ENCODE data around the gene SSH2. TPM values are rescaled to one million over a fixed set of nuclear protein-coding genes. Genes with fewer than 3 reads are reported as not detected.
A peak's percentile ranks its signal among the peaks of the same experiment; 100 is the strongest.
"Not testable (repeated sequence)": the region's sequence is repeated elsewhere in the genome, so short reads cannot be mapped to it uniquely, and the experiment has no call there.

Gene SSH2
- total and polyA plus RNA-seq, 9 donors: 14.7 to 27.4 (median 20.6) TPM

GRCh38 chr17:29682987-29683386, 247.0 kb downstream of the SSH2 start:
- Histone ChIP-seq H3K4me3 (ENCODE audit: low read length) (no peak overlapping the region), H3K9me3 (replicated peaks; ENCODE audit: control insufficient read depth, low read depth, low read length) (no peaks in the 10 kb centered on the region), H3K4me1 (ENCODE audit: control insufficient read depth, insufficient read depth, low read length) (peaks cover 9% of the 10 kb centered on the region), H3K27ac (ENCODE audit: low read length) (peak overlapping the region; percentile 63), H3K36me3 (ENCODE audit: control insufficient read depth, insufficient read depth, low read length) (peaks cover 4% of the 10 kb centered on the region), H3K27me3 (ENCODE audit: control insufficient read depth, insufficient read depth, low read length) (no peaks in the 10 kb centered on the region)
- DNase-seq: peak; percentile 63
- no CpG with 5 or more reads among the region's 3 CpGs for WGBS (ENCODE audit: insufficient coverage)

GRCh38 chr17:29682054-29682453, 248.0 kb downstream of the SSH2 start:
- Histone ChIP-seq H3K27ac (ENCODE audit: low read length) (peak overlapping the region; percentile 63), H3K27me3 (ENCODE audit: control insufficient read depth, insufficient read depth, low read length) (no peaks in the 10 kb centered on the region), H3K9me3 (replicated peaks; ENCODE audit: control insufficient read depth, low read depth, low read length) (no peaks in the 10 kb centered on the region), H3K4me1 (ENCODE audit: control insufficient read depth, insufficient read depth, low read length) (peaks cover 14% of the 10 kb centered on the region), H3K4me3 (ENCODE audit: low read length) (no peak overlapping the region), H3K36me3 (ENCODE audit: control insufficient read depth, insufficient read depth, low read length) (peaks cover 4% of the 10 kb centered on the region)
- no CpG with 5 or more reads among the region's 2 CpGs for WGBS (ENCODE audit: insufficient coverage)
- peak; percentile 80 for DNase-seq

GRCh38 chr17:29677824-29678223, 252.2 kb downstream of the SSH2 start:
- WGBS (ENCODE audit: insufficient coverage): no CpG with 5 or more reads among the region's 1 CpG
- no peak for DNase-seq
- Histone ChIP-seq H3K4me3 (ENCODE audit: low read length) (no peak overlapping the region), H3K27me3 (ENCODE audit: control insufficient read depth, insufficient read depth, low read length) (no peaks in the 10 kb centered on the region), H3K36me3 (ENCODE audit: control insufficient read depth, insufficient read depth, low read length) (peaks cover 4% of the 10 kb centered on the region), H3K9me3 (replicated peaks; ENCODE audit: control insufficient read depth, low read depth, low read length) (no peaks in the 10 kb centered on the region), H3K4me1 (ENCODE audit: control insufficient read depth, insufficient read depth, low read length) (peaks cover 10% of the 10 kb centered on the region), H3K27ac (ENCODE audit: low read length) (peak overlapping the region; percentile 59)

GRCh38 chr17:29677221-29677791, 252.7 kb downstream of the SSH2 start:
- WGBS (ENCODE audit: insufficient coverage): no CpG with 5 or more reads among the region's 3 CpGs
- no peaks in the 10 kb centered on the region for H3K9me3 ChIP-seq (replicated peaks; ENCODE audit: control insufficient read depth, low read depth, low read length)
- no peak overlapping the region for H3K4me3 ChIP-seq (ENCODE audit: low read length)
- H3K36me3 ChIP-seq (ENCODE audit: control insufficient read depth, insufficient read depth, low read length): peaks cover 4% of the 10 kb centered on the region
- H3K27me3 ChIP-seq (ENCODE audit: control insufficient read depth, insufficient read depth, low read length): no peaks in the 10 kb centered on the region
- peak overlapping the region; percentile 59 for H3K27ac ChIP-seq (ENCODE audit: low read length)
- H3K4me1 ChIP-seq (ENCODE audit: control insufficient read depth, insufficient read depth, low read length): peaks cover 7% of the 10 kb centered on the region
- peak; percentile 58 for DNase-seq

GRCh38 chr17:29675961-29676360, 254.1 kb downstream of the SSH2 start:
- H3K4me3 ChIP-seq (ENCODE audit: low read length); H3K36me3 ChIP-seq (ENCODE audit: control insufficient read depth, insufficient read depth, low read length); H3K27ac ChIP-seq (ENCODE audit: low read length); H3K27me3 ChIP-seq (ENCODE audit: control insufficient read depth, insufficient read depth, low read length); H3K4me1 ChIP-seq (ENCODE audit: control insufficient read depth, insufficient read depth, low read length); H3K9me3 ChIP-seq (replicated peaks; ENCODE audit: control insufficient read depth, low read depth, low read length); DNase-seq: not testable (repeated sequence)
- WGBS (ENCODE audit: insufficient coverage): 92% methylated on average over 4 of the region's 8 CpGs

- Histone ChIP-seq H3K9me3 (replicated peaks; ENCODE audit: control insufficient read depth, low read depth, low read length) (no peaks in the 10 kb centered on the region), H3K4me1 (ENCODE audit: control insufficient read depth, insufficient read depth, low read length) (peaks cover 7% of the 10 kb centered on the region), H3K27ac (ENCODE audit: low read length) (peak overlapping the region; percentile 56), H3K27me3 (ENCODE audit: control insufficient read depth, insufficient read depth, low read length) (no peaks in the 10 kb centered on the region), H3K36me3 (ENCODE audit: control insufficient read depth, insufficient read depth, low read length) (peaks cover 8% of the 10 kb centered on the region), H3K4me3 (ENCODE audit: low read length) (no peak overlapping the region)
- 25% methylated on average over 1 of the region's 1 CpG for WGBS (ENCODE audit: insufficient coverage)
- peak; percentile 48 for DNase-seq
These were observed 255.7 kb downstream of the SSH2 start for GRCh38 chr17:29674281-29674680.

- Histone ChIP-seq H3K27me3 (ENCODE audit: control insufficient read depth, insufficient read depth, low read length) (no peaks in the 10 kb centered on the region), H3K4me3 (ENCODE audit: low read length) (no peak overlapping the region), H3K4me1 (ENCODE audit: control insufficient read depth, insufficient read depth, low read length) (no peaks in the 10 kb centered on the region), H3K27ac (ENCODE audit: low read length) (no peak overlapping the region), H3K9me3 (replicated peaks; ENCODE audit: control insufficient read depth, low read depth, low read length) (no peaks in the 10 kb centered on the region), H3K36me3 (ENCODE audit: control insufficient read depth, insufficient read depth, low read length) (peaks cover 17% of the 10 kb centered on the region)
- no CpG with 5 or more reads among the region's 5 CpGs for whole genome bisulfite sequencing (ENCODE audit: insufficient coverage)
- DNase-seq: no peak
These were observed 258.4 kb downstream of the SSH2 start for GRCh38 chr17:29671661-29672060.

- Histone ChIP-seq H3K9me3 (replicated peaks; ENCODE audit: control insufficient read depth, low read depth, low read length) (no peaks in the 10 kb centered on the region), H3K4me3 (ENCODE audit: low read length) (no peak overlapping the region), H3K4me1 (ENCODE audit: control insufficient read depth, insufficient read depth, low read length) (no peaks in the 10 kb centered on the region), H3K27ac (ENCODE audit: low read length) (no peak overlapping the region), H3K36me3 (ENCODE audit: control insufficient read depth, insufficient read depth, low read length) (peaks cover 27% of the 10 kb centered on the region), H3K27me3 (ENCODE audit: control insufficient read depth, insufficient read depth, low read length) (no peaks in the 10 kb centered on the region)
- DNase-seq: peak; percentile 75
These were observed 260.8 kb downstream of the SSH2 start for GRCh38 chr17:29669266-29669665.

GRCh38 chr17:29667969-29668368, 262.1 kb downstream of the SSH2 start:
- DNase-seq: no peak
- H3K4me3 ChIP-seq (ENCODE audit: low read length): no peak overlapping the region
- H3K27me3 ChIP-seq (ENCODE audit: control insufficient read depth, insufficient read depth, low read length): no peaks in the 10 kb centered on the region
- H3K9me3 ChIP-seq (replicated peaks; ENCODE audit: control insufficient read depth, low read depth, low read length): no peaks in the 10 kb centered on the region
- peaks cover 3% of the 10 kb centered on the region for H3K4me1 ChIP-seq (ENCODE audit: control insufficient read depth, insufficient read depth, low read length)
- H3K36me3 ChIP-seq (ENCODE audit: control insufficient read depth, insufficient read depth, low read length): peaks cover 27% of the 10 kb centered on the region
- H3K27ac ChIP-seq (ENCODE audit: low read length): peak overlapping the region; percentile 33

- peak; percentile 41 for DNase-seq
- Histone ChIP-seq H3K9me3 (replicated peaks; ENCODE audit: control insufficient read depth, low read depth, low read length) (no peaks in the 10 kb centered on the region), H3K4me3 (ENCODE audit: low read length) (no peak overlapping the region), H3K36me3 (ENCODE audit: control insufficient read depth, insufficient read depth, low read length) (peaks cover 22% of the 10 kb centered on the region), H3K27ac (ENCODE audit: low read length) (peak overlapping the region; percentile 56), H3K4me1 (ENCODE audit: control insufficient read depth, insufficient read depth, low read length) (peaks cover 7% of the 10 kb centered on the region), H3K27me3 (ENCODE audit: control insufficient read depth, insufficient read depth, low read length) (no peaks in the 10 kb centered on the region)
- WGBS (ENCODE audit: insufficient coverage): no CpG with 5 or more reads among the region's 1 CpG
These were observed 264.6 kb downstream of the SSH2 start for GRCh38 chr17:29665481-29665810.

All from muscle of leg (tissue), 11 donors.